Measurements from ENCODE around the gene SURF2. TPM values are rescaled to one million over a fixed set of nuclear protein-coding genes. Genes with fewer than 3 reads are reported as not detected.

The SURF2 gene
- total RNA-seq, 1 experiment from 2014 or later: 103 TPM

DNA sequence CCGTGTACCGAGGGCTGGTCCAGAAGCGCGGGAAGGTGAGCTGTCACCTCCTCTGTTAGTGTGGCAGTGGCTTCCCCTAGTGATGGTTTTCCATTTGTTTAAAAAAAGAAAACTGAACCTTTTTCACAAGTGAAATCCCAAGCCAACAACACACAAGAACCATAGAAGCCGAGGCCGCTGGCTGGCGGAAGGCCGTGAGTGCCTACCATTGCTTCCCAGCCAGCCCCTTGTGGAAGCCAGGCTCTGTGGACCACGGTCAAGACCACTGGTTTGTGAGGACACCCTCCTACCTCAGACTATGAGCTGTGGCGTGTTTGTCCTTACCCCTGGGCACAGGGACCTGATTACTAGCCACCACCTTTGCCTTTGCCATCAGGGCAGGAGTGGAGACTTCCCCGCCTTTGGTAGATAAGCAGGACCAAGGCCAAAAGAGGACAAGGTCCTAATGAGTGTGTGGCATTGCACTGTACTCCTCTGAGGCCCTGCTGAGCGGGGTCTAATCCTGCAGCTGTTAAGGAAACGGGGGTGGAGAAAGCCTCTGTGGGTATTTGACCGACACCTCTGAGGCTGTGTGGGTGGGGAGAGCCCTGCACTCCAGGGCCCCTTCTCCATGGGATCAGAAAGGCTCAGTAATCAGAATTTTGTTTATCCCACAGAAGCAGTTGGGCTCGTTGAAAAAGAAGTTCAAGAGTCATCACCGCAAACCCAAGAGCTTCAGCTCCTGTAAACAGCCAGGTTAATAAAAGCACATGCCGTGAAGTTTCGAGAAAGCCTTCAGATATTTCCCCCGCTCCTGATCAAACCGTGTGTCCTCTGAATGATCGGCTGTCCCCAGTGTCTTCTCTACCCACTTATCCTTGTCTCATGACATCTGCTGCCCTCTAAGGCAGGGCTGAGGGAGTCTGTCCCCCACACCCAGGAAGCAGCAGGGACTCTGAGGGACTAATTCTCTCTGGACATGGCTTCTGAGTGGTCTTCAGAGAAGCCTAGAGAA lies 4.3 kb downstream of the SURF2 start:
- ChIA-PET POLR2A (ENCODE audit: unreplicated experiment) (no interaction called here), CTCF (no interaction called here)
- Histone ChIP-seq H3K27me3 (ENCODE audit: low read length) (no peaks in the 10 kb centered on the region), H3K4me2 (ENCODE audit: low read length) (no peak overlapping the region), H4K20me1 (ENCODE audit: low read length) (no peaks in the 10 kb centered on the region), H3K4me3 (ENCODE audit: low read length) (no peak overlapping the region), H2AFZ (ENCODE audit: low read length) (no peak overlapping the region), H3K36me3 (ENCODE audit: low read depth, low read length) (peaks cover 11% of the 10 kb centered on the region), H3K9me2 (replicated peaks; ENCODE audit: low read length) (no peaks in the 10 kb centered on the region), H3K27ac (ENCODE audit: low read length) (no peak overlapping the region), H3K4me1 (ENCODE audit: insufficient read depth, low read length) (peaks cover 11% of the 10 kb centered on the region), H3K9ac (ENCODE audit: low read length) (no peak overlapping the region), H3K9me3 (ENCODE audit: low read length) (no peaks in the 10 kb centered on the region), H3K79me2 (ENCODE audit: low read length) (peaks cover 30% of the 10 kb centered on the region), H3F3A (ENCODE audit: low read length, unreplicated experiment) (no peaks in the 10 kb centered on the region)
- no peak for ATAC-seq
- DNase-seq: no peak
- TF ChIP-seq EZH2 (IDR thresholded peaks at IDR 0.05; ENCODE audit: low read length, unreplicated experiment): no peak
- no peak for TF ChIP-seq EZH2phosphoT487 (IDR thresholded peaks at IDR 0.05; ENCODE audit: borderline replicate concordance, low read length)
- TF ChIP-seq, protein P1, sequence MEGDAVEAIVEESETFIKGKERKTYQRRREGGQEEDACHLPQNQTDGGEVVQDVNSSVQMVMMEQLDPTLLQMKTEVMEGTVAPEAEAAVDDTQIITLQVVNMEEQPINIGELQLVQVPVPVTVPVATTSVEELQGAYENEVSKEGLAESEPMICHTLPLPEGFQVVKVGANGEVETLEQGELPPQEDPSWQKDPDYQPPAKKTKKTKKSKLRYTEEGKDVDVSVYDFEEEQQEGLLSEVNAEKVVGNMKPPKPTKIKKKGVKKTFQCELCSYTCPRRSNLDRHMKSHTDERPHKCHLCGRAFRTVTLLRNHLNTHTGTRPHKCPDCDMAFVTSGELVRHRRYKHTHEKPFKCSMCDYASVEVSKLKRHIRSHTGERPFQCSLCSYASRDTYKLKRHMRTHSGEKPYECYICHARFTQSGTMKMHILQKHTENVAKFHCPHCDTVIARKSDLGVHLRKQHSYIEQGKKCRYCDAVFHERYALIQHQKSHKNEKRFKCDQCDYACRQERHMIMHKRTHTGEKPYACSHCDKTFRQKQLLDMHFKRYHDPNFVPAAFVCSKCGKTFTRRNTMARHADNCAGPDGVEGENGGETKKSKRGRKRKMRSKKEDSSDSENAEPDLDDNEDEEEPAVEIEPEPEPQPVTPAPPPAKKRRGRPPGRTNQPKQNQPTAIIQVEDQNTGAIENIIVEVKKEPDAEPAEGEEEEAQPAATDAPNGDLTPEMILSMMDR (conservative IDR thresholded peaks at IDR 0.05; ENCODE audit: low read depth, low read length): no peak
- BruUV-seq (replicated peaks): no TSS peak
- intact Hi-C loops (cut with micrococcal nuclease): no loop called here

GRCh38 chr9:133361507-133362092 lies 5.2 kb downstream of the SURF2 start:
- peaks cover 11% of the 10 kb centered on the region for H3K4me1 ChIP-seq (ENCODE audit: insufficient read depth, low read length)
- H2AFZ ChIP-seq (ENCODE audit: low read length): no peak overlapping the region
- no peak overlapping the region for H3K9ac ChIP-seq (ENCODE audit: low read length)
- ATAC-seq (no peak), DNase-seq (no peak)
- no peaks in the 10 kb centered on the region for H3K9me2 ChIP-seq (replicated peaks; ENCODE audit: low read length)
- POLR2A ChIA-PET (ENCODE audit: unreplicated experiment): no interaction called here
- TF ChIP-seq EZH2 (IDR thresholded peaks at IDR 0.05; ENCODE audit: low read length, unreplicated experiment): no peak
- H3K27me3 ChIP-seq (ENCODE audit: low read length): no peaks in the 10 kb centered on the region
- H4K20me1 ChIP-seq (ENCODE audit: low read length): no peaks in the 10 kb centered on the region
- CTCF ChIA-PET: no interaction called here
- intact Hi-C loops (cut with micrococcal nuclease): no loop called here
- no peak overlapping the region for H3K27ac ChIP-seq (ENCODE audit: low read length)
- no peak overlapping the region for H3K4me3 ChIP-seq (ENCODE audit: low read length)
- peaks cover 25% of the 10 kb centered on the region for H3K79me2 ChIP-seq (ENCODE audit: low read length)
- H3F3A ChIP-seq (ENCODE audit: low read length, unreplicated experiment): no peaks in the 10 kb centered on the region
- no peaks in the 10 kb centered on the region for H3K9me3 ChIP-seq (ENCODE audit: low read length)
- peaks cover 19% of the 10 kb centered on the region for H3K36me3 ChIP-seq (ENCODE audit: low read depth, low read length)
- BruUV-seq (replicated peaks): no TSS peak
- no peak overlapping the region for H3K4me2 ChIP-seq (ENCODE audit: low read length)

DNA sequence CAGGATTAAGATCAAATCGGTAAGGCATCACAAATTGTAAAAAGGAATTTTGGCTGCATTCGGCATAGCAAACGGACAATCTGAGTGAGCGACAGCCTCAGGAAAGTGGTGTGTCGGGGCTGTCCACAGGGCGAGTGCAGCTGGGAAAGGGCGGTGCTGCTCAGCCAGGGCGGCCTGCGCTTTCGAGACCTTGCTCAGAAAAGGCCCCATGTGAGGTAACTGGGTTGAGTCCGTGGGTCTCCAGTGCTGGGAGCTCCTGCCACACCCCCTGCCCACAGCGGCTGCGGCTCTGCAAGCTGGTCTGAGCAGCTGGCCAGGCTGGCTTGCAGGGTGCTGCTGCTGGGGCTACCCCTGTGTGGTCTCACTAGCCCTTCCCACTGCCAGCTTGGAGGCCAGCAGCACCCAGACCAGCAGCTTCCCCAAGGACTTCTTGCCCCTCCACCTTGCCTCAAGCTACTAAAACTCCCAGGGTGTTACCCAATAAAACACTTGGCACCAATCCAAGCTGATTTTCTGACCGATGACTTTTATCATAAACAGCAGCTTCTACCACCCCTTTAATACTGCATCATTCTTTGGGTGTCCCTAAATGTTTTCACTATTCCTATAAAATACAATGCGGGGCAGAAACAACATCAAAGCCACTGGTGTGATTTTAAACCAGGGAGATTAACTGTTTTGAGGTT lies 6.2 kb downstream of the SURF2 start:
- TF ChIP-seq EZH2phosphoT487 (IDR thresholded peaks at IDR 0.05; ENCODE audit: borderline replicate concordance, low read length) (no peak), EZH2 (IDR thresholded peaks at IDR 0.05; ENCODE audit: low read length, unreplicated experiment) (no peak)
- TF ChIP-seq, protein P1 (conservative IDR thresholded peaks at IDR 0.05; ENCODE audit: low read depth, low read length): no peak
- ATAC-seq (no peak), DNase-seq (no peak)
- TSS peak; percentile 27 for BruUV-seq (replicated peaks)
- Histone ChIP-seq H3K4me1 (ENCODE audit: insufficient read depth, low read length) (peaks cover 6% of the 10 kb centered on the region), H3K27ac (ENCODE audit: low read length) (no peak overlapping the region), H3F3A (ENCODE audit: low read length, unreplicated experiment) (no peaks in the 10 kb centered on the region), H3K36me3 (ENCODE audit: low read depth, low read length) (peaks cover 19% of the 10 kb centered on the region), H3K9me2 (replicated peaks; ENCODE audit: low read length) (no peaks in the 10 kb centered on the region), H3K9ac (ENCODE audit: low read length) (no peak overlapping the region), H3K4me2 (ENCODE audit: low read length) (no peak overlapping the region), H2AFZ (ENCODE audit: low read length) (no peak overlapping the region), H3K27me3 (ENCODE audit: low read length) (no peaks in the 10 kb centered on the region), H4K20me1 (ENCODE audit: low read length) (no peaks in the 10 kb centered on the region), H3K4me3 (ENCODE audit: low read length) (no peak overlapping the region), H3K79me2 (ENCODE audit: low read length) (peaks cover 24% of the 10 kb centered on the region), H3K9me3 (ENCODE audit: low read length) (no peaks in the 10 kb centered on the region)
- intact Hi-C loops (cut with micrococcal nuclease): no loop called here
- POLR2A ChIA-PET (ENCODE audit: unreplicated experiment): no interaction called here
- CTCF ChIA-PET: no interaction called here
